Ovary (tissue), 3 donors: Measurements from ENCODE around the gene MUC2.

Experiments
- EP300 ChIP-seq: sonication (generic); formaldehyde crosslinking; IDR thresholded peaks from one replicate; pipeline ENCODE4 v1.6.1; 2017; ENCODE audit warnings: antibody characterized with exemption
- POLR2A ChIP-seq: fragments of 450-650 bp; IDR thresholded peaks from one replicate; pipeline ENCODE4 v1.6.1; 2017; ENCODE audit warnings: antibody characterized with exemption, mild to moderate bottlenecking, moderate library complexity
- TF ChIP-seq, protein P1 (sequence below), 3 donors: fragments of 450-650 bp in 2 of 3; fragments of 200-600 bp in 1 of 3; IDR thresholded peaks; one replicate each; pipeline versions ENCODE4 v1.5.1 to v1.8.0; 2016 to 2022; ENCODE audit warnings: antibody characterized with exemption in 3 of 3, mild to moderate bottlenecking in 1 of 3
- donor health status: DM: no; HTN: no; CAD: no.

DNA sequence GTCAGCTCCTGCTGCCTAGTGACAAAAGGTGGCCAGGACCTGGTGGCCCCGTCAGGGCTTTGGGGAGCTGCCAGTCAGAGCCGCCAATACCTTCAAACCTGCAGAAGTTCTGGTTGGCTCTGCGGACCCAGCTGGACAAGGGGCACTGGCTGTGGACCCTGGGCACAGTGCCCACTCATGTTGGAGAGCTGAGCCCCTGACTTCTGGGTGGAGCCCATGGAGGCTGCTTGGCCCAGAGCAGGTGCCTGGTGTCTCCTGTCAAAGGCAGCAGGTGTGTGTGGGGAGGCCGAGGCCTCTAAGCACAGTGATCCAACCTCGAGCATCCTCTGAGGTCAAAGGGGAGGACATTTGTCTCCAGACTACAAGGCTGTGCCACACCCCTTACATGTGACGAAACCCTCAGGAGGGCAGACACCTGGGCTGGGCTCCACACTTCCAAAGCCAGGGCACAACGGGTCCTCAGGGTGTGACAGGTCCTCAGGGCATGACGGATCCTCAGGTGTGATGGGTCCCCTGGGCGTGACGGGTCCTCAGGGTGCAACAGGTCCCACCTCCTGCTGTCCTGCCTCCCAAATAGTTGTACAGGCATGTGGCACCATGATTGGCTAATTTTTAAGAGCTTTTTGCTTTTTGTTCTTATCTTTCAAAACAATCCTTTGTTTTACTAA is 37.0 kb downstream of the MUC2 start:
- TF ChIP-seq POLR2A (no peak), EP300 (no peak)
- TF ChIP-seq, protein P1, sequence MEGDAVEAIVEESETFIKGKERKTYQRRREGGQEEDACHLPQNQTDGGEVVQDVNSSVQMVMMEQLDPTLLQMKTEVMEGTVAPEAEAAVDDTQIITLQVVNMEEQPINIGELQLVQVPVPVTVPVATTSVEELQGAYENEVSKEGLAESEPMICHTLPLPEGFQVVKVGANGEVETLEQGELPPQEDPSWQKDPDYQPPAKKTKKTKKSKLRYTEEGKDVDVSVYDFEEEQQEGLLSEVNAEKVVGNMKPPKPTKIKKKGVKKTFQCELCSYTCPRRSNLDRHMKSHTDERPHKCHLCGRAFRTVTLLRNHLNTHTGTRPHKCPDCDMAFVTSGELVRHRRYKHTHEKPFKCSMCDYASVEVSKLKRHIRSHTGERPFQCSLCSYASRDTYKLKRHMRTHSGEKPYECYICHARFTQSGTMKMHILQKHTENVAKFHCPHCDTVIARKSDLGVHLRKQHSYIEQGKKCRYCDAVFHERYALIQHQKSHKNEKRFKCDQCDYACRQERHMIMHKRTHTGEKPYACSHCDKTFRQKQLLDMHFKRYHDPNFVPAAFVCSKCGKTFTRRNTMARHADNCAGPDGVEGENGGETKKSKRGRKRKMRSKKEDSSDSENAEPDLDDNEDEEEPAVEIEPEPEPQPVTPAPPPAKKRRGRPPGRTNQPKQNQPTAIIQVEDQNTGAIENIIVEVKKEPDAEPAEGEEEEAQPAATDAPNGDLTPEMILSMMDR (IDR thresholded peaks at IDR 0.05), result no peak
